Measurements from ENCODE around the gene SHISAL1. TPM values are rescaled to one million over a fixed set of nuclear protein-coding genes. Genes with fewer than 3 reads are reported as not detected.

The SHISAL1 gene
- total RNA-seq, 1 experiment from 2014 or later: 1.1 TPM

DNA sequence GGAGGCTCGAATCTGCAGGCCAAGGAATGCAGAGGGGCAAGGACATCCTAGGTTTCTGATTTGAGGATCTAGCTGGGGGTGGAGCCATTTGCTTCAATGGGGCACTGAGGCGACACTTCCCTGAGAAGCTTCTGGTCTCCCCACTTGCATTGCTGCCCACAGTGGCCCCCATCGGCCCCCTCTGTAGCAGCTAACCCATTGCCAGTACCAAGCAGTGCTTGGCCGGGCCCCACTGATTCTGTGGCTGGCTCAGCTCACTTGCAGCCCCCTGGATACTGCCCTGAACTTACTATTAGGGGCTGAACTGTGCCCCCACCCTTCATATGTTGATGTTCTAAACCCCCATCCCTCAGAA is 42.9 kb upstream of the SHISAL1 start:
- Histone ChIP-seq H3K27me3 (ENCODE audit: low read length) (no peaks in the 10 kb centered on the region), H3K27ac (ENCODE audit: low read length) (no peak overlapping the region), H3K9me2 (replicated peaks; ENCODE audit: low read length) (no peaks in the 10 kb centered on the region), H3F3A (ENCODE audit: low read length, unreplicated experiment) (peaks cover 2% of the 10 kb centered on the region), H3K4me3 (ENCODE audit: low read length) (no peak overlapping the region), H3K4me2 (ENCODE audit: low read length) (no peak overlapping the region), H3K36me3 (ENCODE audit: low read depth, low read length) (no peaks in the 10 kb centered on the region), H4K20me1 (ENCODE audit: low read length) (no peaks in the 10 kb centered on the region), H3K79me2 (ENCODE audit: low read length) (no peaks in the 10 kb centered on the region), H2AFZ (ENCODE audit: low read length) (no peak overlapping the region), H3K9me3 (ENCODE audit: low read length) (no peaks in the 10 kb centered on the region), H3K9ac (ENCODE audit: low read length) (no peak overlapping the region), H3K4me1 (ENCODE audit: insufficient read depth, low read length) (peaks cover 23% of the 10 kb centered on the region)
- ChIA-PET POLR2A (ENCODE audit: unreplicated experiment) (no interaction called here), CTCF (no interaction called here)
- DNase-seq (no peak), ATAC-seq (no peak)
- intact Hi-C loops (cut with micrococcal nuclease): no loop called here
- TF ChIP-seq EZH2phosphoT487 (IDR thresholded peaks at IDR 0.05; ENCODE audit: borderline replicate concordance, low read length): no peak
- TF ChIP-seq, protein P1, sequence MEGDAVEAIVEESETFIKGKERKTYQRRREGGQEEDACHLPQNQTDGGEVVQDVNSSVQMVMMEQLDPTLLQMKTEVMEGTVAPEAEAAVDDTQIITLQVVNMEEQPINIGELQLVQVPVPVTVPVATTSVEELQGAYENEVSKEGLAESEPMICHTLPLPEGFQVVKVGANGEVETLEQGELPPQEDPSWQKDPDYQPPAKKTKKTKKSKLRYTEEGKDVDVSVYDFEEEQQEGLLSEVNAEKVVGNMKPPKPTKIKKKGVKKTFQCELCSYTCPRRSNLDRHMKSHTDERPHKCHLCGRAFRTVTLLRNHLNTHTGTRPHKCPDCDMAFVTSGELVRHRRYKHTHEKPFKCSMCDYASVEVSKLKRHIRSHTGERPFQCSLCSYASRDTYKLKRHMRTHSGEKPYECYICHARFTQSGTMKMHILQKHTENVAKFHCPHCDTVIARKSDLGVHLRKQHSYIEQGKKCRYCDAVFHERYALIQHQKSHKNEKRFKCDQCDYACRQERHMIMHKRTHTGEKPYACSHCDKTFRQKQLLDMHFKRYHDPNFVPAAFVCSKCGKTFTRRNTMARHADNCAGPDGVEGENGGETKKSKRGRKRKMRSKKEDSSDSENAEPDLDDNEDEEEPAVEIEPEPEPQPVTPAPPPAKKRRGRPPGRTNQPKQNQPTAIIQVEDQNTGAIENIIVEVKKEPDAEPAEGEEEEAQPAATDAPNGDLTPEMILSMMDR (conservative IDR thresholded peaks at IDR 0.05; ENCODE audit: low read depth, low read length): no peak
- BruUV-seq (replicated peaks): no TSS peak

DNA sequence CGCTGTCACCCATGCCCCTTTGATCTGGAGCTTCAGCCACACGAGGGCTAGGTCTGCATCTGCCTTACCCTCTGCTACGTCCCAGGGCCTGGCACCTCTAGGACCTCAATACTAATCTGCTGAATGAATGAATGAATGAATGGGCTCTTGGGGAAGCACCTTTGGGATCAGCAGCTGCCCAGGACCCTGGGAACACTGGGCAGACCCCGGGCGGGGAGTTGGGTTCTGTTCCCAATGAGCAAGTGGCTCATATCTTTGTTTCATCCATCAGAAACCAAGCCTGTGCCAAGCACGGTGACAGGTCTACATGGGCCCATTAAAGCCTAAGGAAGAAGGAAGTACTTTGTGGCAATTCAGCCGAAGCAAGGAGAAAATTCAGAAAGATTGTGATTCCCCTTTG is 41.5 kb upstream of the SHISAL1 start:
- TF ChIP-seq EZH2 (IDR thresholded peaks at IDR 0.05; ENCODE audit: low read length, unreplicated experiment): no peak
- TF ChIP-seq EZH2phosphoT487 (IDR thresholded peaks at IDR 0.05; ENCODE audit: borderline replicate concordance, low read length): no peak
- TF ChIP-seq, protein P1 (conservative IDR thresholded peaks at IDR 0.05; ENCODE audit: low read depth, low read length): no peak
- no peak overlapping the region for H3K4me3 ChIP-seq (ENCODE audit: low read length)
- H4K20me1 ChIP-seq (ENCODE audit: low read length): no peaks in the 10 kb centered on the region
- no peaks in the 10 kb centered on the region for H3K36me3 ChIP-seq (ENCODE audit: low read depth, low read length)
- ChIA-PET POLR2A (ENCODE audit: unreplicated experiment) (no interaction called here), CTCF (no interaction called here)
- DNase-seq (no peak), ATAC-seq (no peak)
- intact Hi-C loops (cut with micrococcal nuclease): no loop called here
- H3K9ac ChIP-seq (ENCODE audit: low read length): no peak overlapping the region
- no peak overlapping the region for H2AFZ ChIP-seq (ENCODE audit: low read length)
- H3F3A ChIP-seq (ENCODE audit: low read length, unreplicated experiment): no peaks in the 10 kb centered on the region
- no peaks in the 10 kb centered on the region for H3K79me2 ChIP-seq (ENCODE audit: low read length)
- no peaks in the 10 kb centered on the region for H3K9me2 ChIP-seq (replicated peaks; ENCODE audit: low read length)
- H3K4me1 ChIP-seq (ENCODE audit: insufficient read depth, low read length): peaks cover 12% of the 10 kb centered on the region; the same call in 1 of the 2 replicates
- H3K27me3 ChIP-seq (ENCODE audit: low read length): no peaks in the 10 kb centered on the region
- no peaks in the 10 kb centered on the region for H3K9me3 ChIP-seq (ENCODE audit: low read length)
- no peak overlapping the region for H3K4me2 ChIP-seq (ENCODE audit: low read length)
- H3K27ac ChIP-seq (ENCODE audit: low read length): no peak overlapping the region
- no TSS peak for BruUV-seq (replicated peaks)

DNA sequence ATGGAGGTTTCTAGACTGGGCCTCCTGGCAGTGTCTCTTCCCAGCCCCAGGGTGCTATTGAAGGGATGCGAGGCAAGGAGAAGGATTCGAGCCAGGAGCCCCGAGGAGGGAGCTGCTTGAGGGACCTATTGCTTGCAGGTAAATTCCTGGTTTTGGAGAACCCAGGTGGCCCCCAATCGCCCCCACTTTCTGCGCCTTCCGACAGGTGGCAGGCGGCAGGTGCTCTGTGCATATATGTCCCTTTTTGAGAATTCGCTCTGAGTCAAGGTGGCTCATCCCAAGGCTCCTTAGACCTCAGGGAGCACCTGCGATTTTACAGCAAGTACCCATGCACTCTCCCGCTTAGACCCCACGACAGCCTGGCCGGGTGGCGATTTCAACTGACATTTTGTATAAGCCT is 40.3 kb upstream of the SHISAL1 start:
- no peaks in the 10 kb centered on the region for H4K20me1 ChIP-seq (ENCODE audit: low read length)
- no peaks in the 10 kb centered on the region for H3K9me2 ChIP-seq (replicated peaks; ENCODE audit: low read length)
- no peak overlapping the region for H2AFZ ChIP-seq (ENCODE audit: low read length)
- H3F3A ChIP-seq (ENCODE audit: low read length, unreplicated experiment): no peaks in the 10 kb centered on the region
- no peaks in the 10 kb centered on the region for H3K9me3 ChIP-seq (ENCODE audit: low read length)
- intact Hi-C loops (cut with micrococcal nuclease): no loop called here
- no peak overlapping the region for H3K27ac ChIP-seq (ENCODE audit: low read length)
- no peak for ATAC-seq
- H3K36me3 ChIP-seq (ENCODE audit: low read depth, low read length): no peaks in the 10 kb centered on the region
- no peaks in the 10 kb centered on the region for H3K27me3 ChIP-seq (ENCODE audit: low read length)
- H3K4me2 ChIP-seq (ENCODE audit: low read length): no peak overlapping the region
- POLR2A ChIA-PET (ENCODE audit: unreplicated experiment): no interaction called here
- no peak for TF ChIP-seq EZH2 (IDR thresholded peaks at IDR 0.05; ENCODE audit: low read length, unreplicated experiment)
- no peak for TF ChIP-seq EZH2phosphoT487 (IDR thresholded peaks at IDR 0.05; ENCODE audit: borderline replicate concordance, low read length)
- TF ChIP-seq, protein P1 (conservative IDR thresholded peaks at IDR 0.05; ENCODE audit: low read depth, low read length): no peak
- H3K9ac ChIP-seq (ENCODE audit: low read length): no peak overlapping the region
- H3K79me2 ChIP-seq (ENCODE audit: low read length): no peaks in the 10 kb centered on the region
- peaks cover 12% of the 10 kb centered on the region; the same call in 1 of the 2 replicates for H3K4me1 ChIP-seq (ENCODE audit: insufficient read depth, low read length)
- no peak overlapping the region for H3K4me3 ChIP-seq (ENCODE audit: low read length)
- no TSS peak for BruUV-seq (replicated peaks)
- no peak for DNase-seq
- CTCF ChIA-PET: no interaction called here

Data from PC-3 (cell line).